ENCODE data around the gene PIP4K2A. TPM values are rescaled to one million over a fixed set of nuclear protein-coding genes. Genes with fewer than 3 reads are reported as not detected.

PIP4K2A gene
- total and polyA plus RNA-seq, 2 experiments from 2014 or later: 39.9 to 40.1 TPM

- Histone ChIP-seq H4K20me1 (replicated peaks; ENCODE audit: insufficient read depth) (peaks cover 9% of the 10 kb centered on the region; the same call in 1 of the 2 replicates), H3K36me3 (ENCODE audit: insufficient read depth) (no peaks in the 10 kb centered on the region), H3K9me2 (ENCODE audit: insufficient read depth) (no peaks in the 10 kb centered on the region), H3F3A (replicated peaks; ENCODE audit: low read depth) (no peaks in the 10 kb centered on the region), H3K79me2 (replicated peaks; ENCODE audit: insufficient read depth) (peaks cover 98% of the 10 kb centered on the region), H3K27me3 (ENCODE audit: insufficient read depth) (no peaks in the 10 kb centered on the region), H2AFZ (no peak overlapping the region), H3K4me3 (no peak overlapping the region), H3K4me2 (no peak overlapping the region), H3K27ac (ENCODE audit: low read depth) (no peak overlapping the region), H3K4me1 (ENCODE audit: insufficient read depth) (no peaks in the 10 kb centered on the region)
- H3K36me3 Mint-ChIP-seq (ENCODE audit: low read depth): peaks cover 5% of the 10 kb centered on the region; the same call in 2 of the 3 replicates
- ATAC-seq (no peak), DNase-seq (ENCODE audit: low spot score) (no peak)
- H3K4me3 Mint-ChIP-seq: no peak overlapping the region
- TF ChIP-seq POLR2AphosphoS5 (IDR thresholded peaks at IDR 0.05; ENCODE audit: low read depth): no peak
- no peak for TF ChIP-seq CTCF (conservative IDR thresholded peaks at IDR 0.05; ENCODE audit: low read depth in 2 of 2)
- H3K27ac Mint-ChIP-seq: no peak overlapping the region
- peaks cover 9% of the 10 kb centered on the region for H3K4me1 Mint-ChIP-seq
- H3K27me3 Mint-ChIP-seq (ENCODE audit: insufficient read depth, low read depth, poor library complexity): peaks cover 1% of the 10 kb centered on the region
- H3K9me3 Mint-ChIP-seq: no peaks in the 10 kb centered on the region
Observed at GRCh38 chr10:22637491-22637890, 76.9 kb downstream of the PIP4K2A start.

GRCh38 chr10:22635650-22636049, 78.7 kb downstream of the PIP4K2A start:
- no peaks in the 10 kb centered on the region for H3F3A ChIP-seq (replicated peaks; ENCODE audit: low read depth)
- peaks cover 1% of the 10 kb centered on the region for H3K27me3 Mint-ChIP-seq (ENCODE audit: insufficient read depth, low read depth, poor library complexity)
- no peaks in the 10 kb centered on the region for H3K27me3 ChIP-seq (ENCODE audit: insufficient read depth)
- peaks cover 8% of the 10 kb centered on the region; the same call in 2 of the 3 replicates for H3K36me3 Mint-ChIP-seq (ENCODE audit: low read depth)
- peaks cover 22% of the 10 kb centered on the region for H3K4me1 Mint-ChIP-seq
- no peak overlapping the region for H3K4me3 ChIP-seq
- H3K27ac ChIP-seq (ENCODE audit: low read depth): no peak overlapping the region
- H3K36me3 ChIP-seq (ENCODE audit: insufficient read depth): no peaks in the 10 kb centered on the region
- no peaks in the 10 kb centered on the region for H3K9me3 Mint-ChIP-seq
- ATAC-seq (no peak), DNase-seq (ENCODE audit: low spot score) (no peak)
- peaks cover 9% of the 10 kb centered on the region; the same call in 1 of the 2 replicates for H4K20me1 ChIP-seq (replicated peaks; ENCODE audit: insufficient read depth)
- no peak overlapping the region for H3K4me2 ChIP-seq
- H3K27ac Mint-ChIP-seq: no peak overlapping the region
- H3K4me3 Mint-ChIP-seq: no peak overlapping the region
- no peaks in the 10 kb centered on the region for H3K9me2 ChIP-seq (ENCODE audit: insufficient read depth)
- peaks cover 9% of the 10 kb centered on the region for H3K4me1 ChIP-seq (ENCODE audit: insufficient read depth)
- H2AFZ ChIP-seq: no peak overlapping the region
- peaks cover 98% of the 10 kb centered on the region for H3K79me2 ChIP-seq (replicated peaks; ENCODE audit: insufficient read depth)
- no peak for TF ChIP-seq REST (IDR thresholded peaks at IDR 0.05; ENCODE audit: unreplicated experiment)
- TF ChIP-seq EZH2 (IDR thresholded peaks at IDR 0.05; ENCODE audit: low read depth, unreplicated experiment): no peak
- no peak for TF ChIP-seq JUNB (IDR thresholded peaks at IDR 0.05; ENCODE audit: unreplicated experiment)
- TF ChIP-seq ZNF462 (CRISPR knock-in tag; IDR thresholded peaks at IDR 0.05): no peak
- no peak for TF ChIP-seq CTCF (conservative IDR thresholded peaks at IDR 0.05; ENCODE audit: low read depth in 2 of 2)
- TF ChIP-seq EZH2phosphoT487 (IDR thresholded peaks at IDR 0.05; ENCODE audit: unreplicated experiment): no peak
- no peak for TF ChIP-seq NANOG (IDR thresholded peaks at IDR 0.05; ENCODE audit: borderline replicate concordance)
